ENCODE data around the gene TGIF2.

Gene TGIF2

GRCh38 chr20:36582821-36583220 is 9.4 kb downstream of the TGIF2 start:
- Histone ChIP-seq H3K79me2 (ENCODE audit: control insufficient read depth, low read length) (peaks cover 23% of the 10 kb centered on the region), H3K4me3 (ENCODE audit: low read length) (no peak overlapping the region), H3K27me3 (ENCODE audit: control insufficient read depth, low read length) (no peaks in the 10 kb centered on the region), H3K4me2 (ENCODE audit: low read length) (no peak overlapping the region), H3K4me1 (ENCODE audit: control insufficient read depth, low read length) (no peaks in the 10 kb centered on the region), H3K9me2 (replicated peaks; ENCODE audit: control insufficient read depth, low read length) (no peaks in the 10 kb centered on the region), H4K20me1 (ENCODE audit: control insufficient read depth, insufficient read depth, low read depth, low read length) (peaks cover 8% of the 10 kb centered on the region; the same call in 1 of the 2 replicates), H3K36me3 (ENCODE audit: control insufficient read depth, low read length) (peaks cover 78% of the 10 kb centered on the region), H3F3A (ENCODE audit: control insufficient read depth, insufficient read depth) (no peaks in the 10 kb centered on the region), H3K9me3 (ENCODE audit: control insufficient read depth, insufficient read depth, low read length) (no peaks in the 10 kb centered on the region), H3K27ac (ENCODE audit: low read depth, low read length) (no peak overlapping the region)
- no peak for TF ChIP-seq EZH2phosphoT487 (IDR thresholded peaks at IDR 0.05; ENCODE audit: borderline replicate concordance, low read length)
- TF ChIP-seq CTCF (IDR thresholded peaks at IDR 0.05; ENCODE audit: low read depth, low read length, poor library complexity, severe bottlenecking), result no peak

GRCh38 chr20:36584018-36584481 is 10.7 kb downstream of the TGIF2 start:
- no peaks in the 10 kb centered on the region; the same call in 1 of the 2 replicates for H3F3A ChIP-seq (ENCODE audit: control insufficient read depth, insufficient read depth)
- no peaks in the 10 kb centered on the region for H3K9me3 ChIP-seq (ENCODE audit: control insufficient read depth, insufficient read depth, low read length)
- TF ChIP-seq CTCF (IDR thresholded peaks at IDR 0.05; ENCODE audit: low read depth, low read length, poor library complexity, severe bottlenecking), result no peak
- no peak for TF ChIP-seq EZH2phosphoT487 (IDR thresholded peaks at IDR 0.05; ENCODE audit: borderline replicate concordance, low read length)
- no peak overlapping the region for H3K4me3 ChIP-seq (ENCODE audit: low read length)
- peaks cover 78% of the 10 kb centered on the region for H3K36me3 ChIP-seq (ENCODE audit: control insufficient read depth, low read length)
- H3K9me2 ChIP-seq (replicated peaks; ENCODE audit: control insufficient read depth, low read length), result no peaks in the 10 kb centered on the region
- no peak overlapping the region for H3K27ac ChIP-seq (ENCODE audit: low read depth, low read length)
- H3K79me2 ChIP-seq (ENCODE audit: control insufficient read depth, low read length), result peaks cover 11% of the 10 kb centered on the region
- no peaks in the 10 kb centered on the region for H4K20me1 ChIP-seq (ENCODE audit: control insufficient read depth, insufficient read depth, low read depth, low read length)
- H3K4me1 ChIP-seq (ENCODE audit: control insufficient read depth, low read length), result no peaks in the 10 kb centered on the region
- H3K4me2 ChIP-seq (ENCODE audit: low read length), result no peak overlapping the region
- H3K27me3 ChIP-seq (ENCODE audit: control insufficient read depth, low read length), result no peaks in the 10 kb centered on the region

DNA sequence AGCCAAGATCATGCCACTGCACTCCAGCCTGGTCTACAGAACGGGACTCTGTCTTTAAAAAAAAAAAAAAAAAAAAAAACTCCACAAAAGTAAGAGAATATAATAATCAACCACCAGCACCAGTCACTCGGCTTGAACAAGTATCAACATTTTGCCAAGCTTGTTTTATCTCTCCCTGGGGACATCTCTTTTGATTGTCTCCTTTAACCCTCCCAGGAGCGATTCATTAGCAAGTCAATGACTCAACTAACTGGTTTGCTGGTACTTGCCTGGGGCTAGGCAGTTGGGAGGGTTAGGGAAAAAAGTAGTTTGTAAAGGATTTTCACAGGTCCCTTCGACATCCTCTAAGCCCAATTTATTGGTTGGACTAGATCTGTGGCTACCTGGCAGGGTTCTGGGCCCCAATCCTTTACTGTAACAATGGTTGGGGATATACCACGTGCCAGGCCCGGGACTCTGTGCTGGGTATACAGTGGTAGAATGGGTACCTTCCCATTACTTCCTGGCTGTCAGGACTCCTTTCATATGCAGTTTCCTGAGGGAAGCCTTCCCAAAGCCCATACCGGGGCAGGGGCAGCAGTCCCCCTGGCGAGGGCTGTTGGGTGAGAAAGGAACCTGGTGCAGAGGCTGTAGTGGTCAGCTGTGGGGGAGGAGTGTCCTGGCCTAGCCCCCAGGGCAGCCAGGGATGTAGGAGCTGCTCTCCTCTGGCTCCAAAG is 12.2 kb downstream of the TGIF2 start:
- H3K4me1 ChIP-seq (ENCODE audit: control insufficient read depth, low read length), result no peaks in the 10 kb centered on the region
- no peak overlapping the region for H3K4me3 ChIP-seq (ENCODE audit: low read length)
- no peak for TF ChIP-seq EZH2phosphoT487 (IDR thresholded peaks at IDR 0.05; ENCODE audit: borderline replicate concordance, low read length)
- TF ChIP-seq CTCF (IDR thresholded peaks at IDR 0.05; ENCODE audit: low read depth, low read length, poor library complexity, severe bottlenecking), result no peak
- no peaks in the 10 kb centered on the region for H3K9me2 ChIP-seq (replicated peaks; ENCODE audit: control insufficient read depth, low read length)
- H3K27ac ChIP-seq (ENCODE audit: low read depth, low read length), result no peak overlapping the region
- H3K27me3 ChIP-seq (ENCODE audit: control insufficient read depth, low read length), result no peaks in the 10 kb centered on the region
- no peaks in the 10 kb centered on the region; the same call in 1 of the 2 replicates for H3F3A ChIP-seq (ENCODE audit: control insufficient read depth, insufficient read depth)
- H3K4me2 ChIP-seq (ENCODE audit: low read length), result no peak overlapping the region
- no peaks in the 10 kb centered on the region for H4K20me1 ChIP-seq (ENCODE audit: control insufficient read depth, insufficient read depth, low read depth, low read length)
- H3K79me2 ChIP-seq (ENCODE audit: control insufficient read depth, low read length), result no peaks in the 10 kb centered on the region; the same call in 1 of the 2 replicates
- peaks cover 68% of the 10 kb centered on the region for H3K36me3 ChIP-seq (ENCODE audit: control insufficient read depth, low read length)
- H3K9me3 ChIP-seq (ENCODE audit: control insufficient read depth, insufficient read depth, low read length), result no peaks in the 10 kb centered on the region
